Body of pancreas (tissue), 4 donors: ENCODE results near the gene TM2D1. TPM values are rescaled to one million over a fixed set of nuclear protein-coding genes. Genes with fewer than 3 reads are reported as not detected.
"Not testable (repeated sequence)": the region's sequence is repeated elsewhere in the genome, so short reads cannot be mapped to it uniquely, and the experiment has no call there.

ENCODE experiments used
- ATAC-seq: fragments of 150-250 bp; one replicate; pipeline ENCODE4 v1.9.1; 2016
- DNase-seq, 4 donors: peaks; one replicate each; pipeline ENCODE4 v3.0.0-alpha.2; 2019
- H3K27ac ChIP-seq, 4 donors: fragments of 200-600 bp; sonication (generic); 1 replicate in 3 of 4; 2 replicates in 1 of 4; pipeline versions ENCODE4 v1.5.1 to v1.6.1; 2016 to 2019; ENCODE audit warnings: mild to moderate bottlenecking in 1 of 4, mixed read lengths in 1 of 4, moderate library complexity in 1 of 4
- H3K27me3 ChIP-seq, 2 donors: fragments of 200-600 bp; sonication (generic); one replicate each; pipeline ENCODE4 v1.6.0; 2016; ENCODE audit warnings: mild to moderate bottlenecking in 1 of 2
- H3K36me3 ChIP-seq, 2 donors: fragments of 200-600 bp; sonication (generic); replicated peaks in 1 of 2; 2 replicates each; pipeline ENCODE4 v1.5.1; 2016; ENCODE audit warnings: low read depth in 2 of 2; ENCODE audit not compliant: insufficient read depth in 1 of 2
- H3K4me1 ChIP-seq: fragments of 200-600 bp; sonication (generic); one replicate; pipeline ENCODE4 v1.6.0; 2016
- H3K4me3 ChIP-seq, 2 donors: fragments of 200-600 bp; sonication (generic); 1 replicate in 1 of 2; 2 replicates in 1 of 2; pipeline ENCODE4 v1.5.1; 2016 to 2019
- H3K9me3 ChIP-seq, 3 donors: fragments of 200-600 bp; sonication (generic); 1 replicate in 2 of 3; 2 replicates in 1 of 3; pipeline ENCODE4 v1.5.1; 2016
- CTCF ChIP-seq, 7 experiments: fragments of 450-650 bp in 4 of 7; fragments of 200-600 bp in 3 of 7; sonication (generic) in 3 of 7; IDR thresholded peaks; one replicate each; pipeline ENCODE4 v1.5.1; 2016 to 2019; ENCODE audit warnings: antibody characterized with exemption in 7 of 7
- POLR2A ChIP-seq, 3 donors: fragments of 450-650 bp; IDR thresholded peaks; one replicate each; pipeline ENCODE4 v1.6.1; 2016; ENCODE audit warnings: antibody characterized with exemption in 3 of 3, mild to moderate bottlenecking in 2 of 3
- WGBS, 2 donors: methylation state at CpG; one replicate each; pipeline ENCODE4 v1.1.5; 2017; 5-methylcytosine and 5-hydroxymethylcytosine counted together
- intact Hi-C: fragments of 100-400 bp; cut with DNase I; formaldehyde crosslinking; loops from one replicate; pipeline ENCODE4 v1.15.1; 2023
- total RNA-seq, 2 donors: library from RNA; depleted of rRNA; stranded (reverse); fragments of >200 nt; gene quantifications; one replicate each; pipeline ENCODE4 v1.1.0, GENCODE V29; 2016

TM2D1 gene
- total RNA-seq, 2 donors from 2014 or later = 29.3 to 39.7 TPM

GRCh38 chr1:61741711-61742619 is 17.0 kb upstream of the TM2D1 start, which contains the start of gene PATJ:
PATJ (plus strand) TSS chr1:61742480; CDS start chr1:61762893, 20,413 bp downstream.
- intact Hi-C loops = no loop called here
- TF ChIP-seq POLR2A (IDR thresholded peaks at IDR 0.05) (peak; percentile 82 to 83 (median 83)), CTCF (IDR thresholded peaks at IDR 0.05) (no peak)
- 1 to 2% methylated on average over 28 to 49 of the region's 54 CpGs for WGBS, 2 donors
- H3K27ac ChIP-seq = peak within 1 kb of the TSS; percentile 94 to 98 (median 96)
- no peaks in the 10 kb centered on the region for H3K27me3 ChIP-seq
- H3K4me1 ChIP-seq = peaks cover 36% of the 10 kb centered on the region
- H3K9me3 ChIP-seq = no peaks in the 10 kb centered on the region
- H3K4me3 ChIP-seq = peak within 1 kb of the TSS; percentile 37 to 60
- no peaks in the 10 kb centered on the region for H3K36me3 ChIP-seq
- DNase-seq (peak; percentile 85 to 89 (median 86)), ATAC-seq (peak; percentile 94)

- Histone ChIP-seq H3K36me3 (no peaks in the 10 kb centered on the region), H3K27ac (peak overlapping the region; percentile 26 to 98 (median 96)), H3K4me1 (peaks cover 28% of the 10 kb centered on the region), H3K4me3 (no peak overlapping the region), H3K27me3 (no peaks in the 10 kb centered on the region), H3K9me3 (no peaks in the 10 kb centered on the region)
- WGBS, 2 donors = 77 to 79% methylated on average over 19 of the region's 19 CpGs
- no peak for TF ChIP-seq POLR2A (IDR thresholded peaks at IDR 0.05)
- no peak for TF ChIP-seq CTCF (IDR thresholded peaks at IDR 0.05)
- intact Hi-C loops = no loop called here
- no peak for DNase-seq
- ATAC-seq = no peak
Measured at GRCh38 chr1:61740751-61741700, 16.1 kb upstream of the TM2D1 start.

- Histone ChIP-seq H3K36me3 (no peaks in the 10 kb centered on the region), H3K27ac (no peak overlapping the region), H3K9me3 (no peaks in the 10 kb centered on the region), H3K4me1 (no peaks in the 10 kb centered on the region), H3K4me3 (no peak overlapping the region), H3K27me3 (no peaks in the 10 kb centered on the region)
- TF ChIP-seq POLR2A (IDR thresholded peaks at IDR 0.05) (no peak), CTCF (IDR thresholded peaks at IDR 0.05) (no peak)
- no peak for DNase-seq
- intact Hi-C loops = no loop called here
- ATAC-seq = no peak
- WGBS, 2 donors = 62 to 65% methylated on average over 3 of the region's 3 CpGs
Measured at GRCh38 chr1:61732726-61733125, 7.8 kb upstream of the TM2D1 start.

- H3K9me3 ChIP-seq, DNase-seq, H3K4me3 ChIP-seq, H3K27ac ChIP-seq, H3K4me1 ChIP-seq, ATAC-seq, H3K27me3 ChIP-seq, H3K36me3 ChIP-seq, intact Hi-C loops: not testable (repeated sequence)
- WGBS, 2 donors = 0 to 29% methylated on average over 1 of the region's 1 CpG
Measured at GRCh38 chr1:61730679-61731078, 5.7 kb upstream of the TM2D1 start.

GRCh38 chr1:61727544-61727943 is 2.6 kb upstream of the TM2D1 start:
- no peak for ATAC-seq
- Histone ChIP-seq H3K27ac (no peak overlapping the region), H3K9me3 (no peaks in the 10 kb centered on the region), H3K36me3 (no peaks in the 10 kb centered on the region), H3K27me3 (no peaks in the 10 kb centered on the region), H3K4me1 (peaks cover 16% of the 10 kb centered on the region), H3K4me3 (no peak overlapping the region)
- no peak for DNase-seq
- no peak for TF ChIP-seq POLR2A (IDR thresholded peaks at IDR 0.05)
- TF ChIP-seq CTCF (IDR thresholded peaks at IDR 0.05) = no peak
- intact Hi-C loops = no loop called here
- WGBS, 2 donors = 71 to 73% methylated on average over 3 of the region's 3 CpGs
